Muscle of back (tissue), 13 donors: Measurements from ENCODE around the gene RILPL2. TPM values are rescaled to one million over a fixed set of nuclear protein-coding genes. Genes with fewer than 3 reads are reported as not detected.
"Not testable (repeated sequence)": the region's sequence is repeated elsewhere in the genome, so short reads cannot be mapped to it uniquely, and the experiment has no call there.

ENCODE experiments used
- DNase-seq, 3 donors: peaks; one replicate each; pipeline versions ENCODE4 v3.0.0 to v3.0.0-alpha.2; 2013
- long read RNA-seq, 9 donors: transcript quantifications; one replicate each; lab custom pipeline, GENCODE V29; 2026
- polyA plus RNA-seq, 10 donors: library from polyadenylated mRNA; unstranded; fragments of 120-200 nt; gene quantifications; one replicate each; pipeline ENCODE4 v1.2.1, GENCODE V29; 2013; ENCODE audit not compliant: insufficient read length in 10 of 10

Gene RILPL2
- polyA plus RNA-seq: 1 to 10 TPM; 1.1 to 2.1 (median 1.5) TPM
- long read RNA-seq, donor 1: 0 reads
- long read RNA-seq, donor 2: 0 reads
- long read RNA-seq, donor 3: 0 reads
- long read RNA-seq, donor 4: 0 reads
- long read RNA-seq, donor 5, full-length matches to known transcripts: 2 of 2 reads
- long read RNA-seq, donor 5, partial matches to known transcripts: 0 of 2 reads
- long read RNA-seq, donor 5, other reads (novel, unspliced or antisense): 0 of 2 reads
- long read RNA-seq, donor 6, full-length matches to known transcripts: 4 of 4 reads
- long read RNA-seq, donor 6, partial matches to known transcripts: 0 of 4 reads
- long read RNA-seq, donor 6, other reads (novel, unspliced or antisense): 0 of 4 reads
- long read RNA-seq, donor 7, full-length matches to known transcripts: 3 of 3 reads
- long read RNA-seq, donor 7, partial matches to known transcripts: 0 of 3 reads
- long read RNA-seq, donor 7, other reads (novel, unspliced or antisense): 0 of 3 reads
- long read RNA-seq, donor 8, full-length matches to known transcripts: 6 of 6 reads
- long read RNA-seq, donor 8, partial matches to known transcripts: 0 of 6 reads
- long read RNA-seq, donor 8, other reads (novel, unspliced or antisense): 0 of 6 reads
- long read RNA-seq, donor 9: 0 reads

GRCh38 chr12:123436017-123436964 lies at the start of gene RILPL2:
TSS of gene RILPL2 (minus strand) at chr12:123436684. CDS start at chr12:123436420, 264 bp downstream.
- DNase-seq: peak; percentile 65 to 94 (median 88)

DNA sequence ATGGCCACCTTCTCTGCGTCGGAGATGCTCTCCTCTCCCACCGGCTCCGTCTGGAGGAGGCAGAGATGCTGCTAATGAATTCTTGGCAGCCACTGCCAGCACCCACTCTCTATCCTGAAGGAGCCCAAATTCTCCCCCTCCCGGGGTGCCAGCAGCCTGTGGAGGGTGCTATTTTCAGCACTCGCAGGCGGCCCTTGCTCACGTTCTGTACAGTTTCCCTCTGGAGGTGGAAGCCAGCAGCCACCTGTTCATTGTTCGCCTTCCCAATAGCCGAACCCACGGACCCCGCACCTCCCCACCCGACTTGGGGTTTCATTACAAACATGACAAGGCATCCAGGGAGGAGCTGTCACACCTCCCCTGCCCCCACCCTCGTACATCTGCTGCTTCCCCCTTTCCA lies 49.3 kb upstream of the RILPL2 start:
- no peak for DNase-seq

DNA sequence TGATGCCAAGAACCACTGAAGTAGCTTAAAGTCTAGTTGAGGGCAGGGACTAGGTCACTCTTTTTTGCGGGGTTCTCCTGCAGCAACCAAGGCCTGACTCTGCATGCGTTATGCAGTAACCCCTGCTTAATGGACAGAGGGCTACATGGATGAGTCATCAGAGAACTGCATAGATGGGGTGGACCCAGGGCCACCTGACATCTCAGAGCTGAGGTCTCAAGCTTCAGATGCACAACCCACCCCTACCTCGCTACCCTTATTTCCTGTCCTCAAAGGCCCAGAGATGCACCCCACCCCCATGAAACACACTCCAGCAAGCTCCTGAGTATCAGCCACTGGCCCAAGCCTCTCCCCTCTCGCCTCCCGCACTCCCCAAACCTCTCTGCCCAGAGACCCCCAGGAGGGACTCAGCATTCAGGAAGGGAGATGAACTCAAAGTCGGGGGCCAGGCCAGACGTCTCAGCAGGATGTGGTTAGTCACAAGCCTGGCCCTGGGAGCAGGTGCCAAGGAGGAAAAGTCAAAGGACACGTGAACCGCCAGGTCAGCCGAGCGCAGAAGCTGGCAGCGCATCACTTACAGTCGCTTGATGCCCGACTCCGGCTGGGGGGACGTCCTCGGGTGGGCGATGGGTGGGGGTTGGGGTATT lies 47.2 kb upstream of the RILPL2 start:
- DNase-seq: no peak

- no peak for DNase-seq
These were observed 46.4 kb upstream of the RILPL2 start for GRCh38 chr12:123482876-123483275.

GRCh38 chr12:123481251-123481650 lies 44.8 kb upstream of the RILPL2 start:
- not testable (repeated sequence) for DNase-seq

GRCh38 chr12:123479442-123480180 lies 43.1 kb upstream of the RILPL2 start:
- DNase-seq: no peak

DNA sequence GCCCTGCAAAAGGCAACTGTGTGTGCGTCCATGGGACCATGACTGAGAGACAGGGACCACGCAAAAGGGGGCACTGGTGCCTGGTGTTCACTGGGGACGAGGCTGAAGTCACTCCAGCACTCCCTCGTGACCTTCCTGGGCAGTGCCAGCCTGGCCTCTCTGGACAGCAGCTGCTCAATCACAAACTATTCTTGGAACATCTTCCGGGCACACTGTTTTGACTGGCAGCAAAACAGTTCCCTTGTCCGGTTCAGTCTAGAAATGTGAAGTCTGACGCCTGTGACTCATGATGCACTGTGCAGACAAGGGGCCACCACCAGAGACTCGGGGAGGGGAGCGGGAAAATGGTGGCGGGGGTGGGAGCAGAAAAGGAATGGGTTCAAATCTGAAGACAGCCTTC lies 42.3 kb upstream of the RILPL2 start:
- peak; percentile 30 to 63 (median 51) for DNase-seq

GRCh38 chr12:123478069-123478468 lies 41.6 kb upstream of the RILPL2 start:
- no peak for DNase-seq

DNA sequence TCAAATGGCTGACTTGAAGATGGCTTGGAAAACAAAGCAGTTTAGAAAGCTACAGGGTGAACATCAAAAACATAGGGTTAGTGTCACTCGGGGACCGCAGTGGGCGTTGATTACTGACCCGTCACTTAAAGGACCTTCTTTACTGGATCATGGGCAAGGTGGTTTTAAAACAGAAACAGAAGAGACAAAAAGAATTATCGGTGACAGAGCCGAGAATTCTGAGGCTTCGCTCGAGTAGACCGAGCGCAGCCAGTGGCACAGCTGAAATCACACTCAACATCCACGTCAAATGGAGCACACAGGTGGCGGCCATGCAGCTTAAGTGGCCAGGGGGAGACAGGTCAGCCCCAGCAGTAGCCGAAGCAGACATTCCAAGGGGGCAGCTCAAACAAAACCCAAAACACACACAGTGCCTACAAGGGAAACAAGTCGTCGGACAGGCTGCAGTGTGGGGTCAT lies 38.8 kb upstream of the RILPL2 start:
- no peak for DNase-seq

- DNase-seq: no peak
These were observed 38.2 kb upstream of the RILPL2 start for GRCh38 chr12:123474485-123475245.

GRCh38 chr12:123472438-123472849 lies 36.0 kb upstream of the RILPL2 start:
- DNase-seq: no peak

GRCh38 chr12:123471374-123472068 lies 35.0 kb upstream of the RILPL2 start:
- no peak for DNase-seq

DNA sequence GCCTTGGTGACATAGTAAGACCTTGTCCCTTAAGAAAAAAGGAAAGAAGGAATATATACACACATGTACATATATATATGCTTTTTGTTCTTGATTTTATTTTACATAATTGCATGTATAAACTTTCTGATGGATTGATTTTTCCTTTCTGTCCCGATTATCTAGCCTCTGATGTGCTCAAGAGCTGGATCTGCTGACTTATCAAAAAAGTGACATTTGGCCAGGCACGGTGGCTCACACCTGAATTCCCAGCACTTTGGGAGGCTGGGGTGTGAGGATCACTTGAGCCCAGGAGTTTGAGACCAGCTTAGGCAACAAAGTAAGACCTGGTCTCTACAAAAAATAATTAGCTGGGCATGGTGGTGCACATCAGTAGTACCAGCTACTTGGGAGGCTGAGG lies 33.5 kb upstream of the RILPL2 start:
- DNase-seq: no peak

GRCh38 chr12:123468786-123469185 lies 32.3 kb upstream of the RILPL2 start:
- DNase-seq: no peak

GRCh38 chr12:123465084-123465483 lies 28.6 kb upstream of the RILPL2 start:
- no peak for DNase-seq

GRCh38 chr12:123463174-123463573 lies 26.7 kb upstream of the RILPL2 start:
- DNase-seq: not testable (repeated sequence)

DNA sequence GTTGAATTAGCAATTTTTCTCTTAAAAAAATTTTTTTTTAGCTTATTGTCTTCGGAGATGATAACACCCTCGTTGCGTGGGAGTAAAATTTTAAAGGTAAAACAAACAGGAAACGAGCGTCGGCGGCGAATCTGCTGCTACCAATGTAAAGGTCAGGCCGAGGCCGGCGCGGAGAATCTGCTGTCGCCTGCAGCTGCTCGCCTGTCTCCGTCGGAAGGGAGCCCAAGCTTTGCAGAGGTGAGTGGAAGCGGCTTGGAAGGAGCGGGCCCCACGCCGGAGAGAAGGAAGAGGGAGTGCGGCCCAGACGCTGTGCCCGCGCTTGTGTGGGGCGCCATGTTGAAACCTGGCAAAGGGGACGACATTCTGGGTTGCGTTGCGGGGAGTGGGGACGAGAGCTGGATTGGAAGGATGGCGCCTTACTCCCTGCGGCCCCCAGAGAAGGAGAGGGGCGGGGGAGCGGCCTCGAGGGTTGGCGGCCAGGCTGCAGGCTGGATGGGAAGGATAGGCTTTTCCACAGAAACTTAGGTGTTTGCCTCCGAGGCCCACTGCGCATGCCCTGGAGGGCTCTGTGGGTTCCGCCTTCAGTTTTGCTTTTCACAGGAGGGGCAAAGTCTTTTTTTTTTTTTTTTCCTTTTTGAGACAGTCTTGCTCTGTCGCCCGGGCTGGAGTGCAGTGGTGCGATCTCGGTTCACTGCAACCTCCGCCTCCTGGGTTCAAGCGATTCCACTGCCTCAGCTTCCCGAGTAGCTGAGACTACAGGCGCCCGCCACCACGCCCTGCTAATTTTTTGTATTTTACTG lies 21.7 kb upstream of the RILPL2 start, which contains the start of gene SNRNP35:
TSS of gene SNRNP35 (plus strand) at position 160 of the 800 bp plus-strand sequence. CDS start 7,402 bp downstream, outside the sequence.
- peak; percentile 86 to 97 (median 91) for DNase-seq

DNA sequence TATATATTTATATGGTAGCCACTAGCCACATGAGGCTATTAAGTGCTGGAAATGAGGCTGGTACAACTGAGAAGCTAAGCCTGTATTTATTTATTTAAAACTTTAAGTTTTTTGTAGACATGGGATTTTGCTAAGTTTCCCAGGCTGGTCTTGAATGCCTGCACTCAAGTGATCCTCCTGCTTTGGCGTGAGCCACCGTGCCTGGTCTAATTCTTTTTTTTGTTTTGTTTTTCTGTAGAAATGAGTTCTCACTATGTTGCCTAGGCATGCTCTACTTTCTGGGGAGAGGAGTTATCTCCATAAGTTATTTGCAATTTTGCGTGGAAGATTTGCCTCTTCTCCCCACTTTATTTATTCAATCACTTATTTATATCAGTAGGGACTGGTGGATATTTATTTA lies 16.7 kb upstream of the RILPL2 start:
- DNase-seq: peak in 1 of 3 donors; percentile 34
